H1 (cell line): Measurements from ENCODE around the gene SLIT3. TPM values are rescaled to one million over a fixed set of nuclear protein-coding genes. Genes with fewer than 3 reads are reported as not detected.

ENCODE experiments used
- CTCF ChIA-PET: fragments of 300-600 bp; sonication (Branson Sonifier 250); formaldehyde crosslinking; loops from one replicate; lab custom pipeline; 2021; ENCODE audit not compliant: partially characterized antibody; lab: Charles Lee
- POLR2A ChIA-PET: fragments of 300-600 bp; sonication (Branson Sonifier 250); formaldehyde crosslinking; loops from one replicate; lab custom pipeline; 2021; ENCODE audit warnings: inconsistent platforms; ENCODE audit not compliant: partially characterized antibody; lab: Charles Lee
- DNase-seq, 2 experiments: peaks; one replicate each; pipeline versions ENCODE4 v3.0.0 to v3.0.0-alpha.2; 2010 to 2022; ENCODE audit warnings: low spot score in 2 of 2, low read depth in 1 of 2, mixed read lengths in 1 of 2
- FAIRE-seq: peaks from 2 replicates; lab custom pipeline; 2011; peaks lifted over from hg19 to GRCh38; lab: Jason Lieb, UNC
- H2AFZ ChIP-seq: 2 replicates; pipeline ENCODE4 v1.8.1; 2012; ENCODE audit warnings: low read length, inconsistent platforms
- H2AK5ac ChIP-seq: 2 replicates; pipeline ENCODE4 v1.6.1; 2013; ENCODE audit warnings: low read depth, low read length
- H2BK120ac ChIP-seq: replicated peaks from 2 replicates; pipeline ENCODE3; 2013; ENCODE audit warnings: low read depth, low read length, inconsistent platforms
- H2BK12ac ChIP-seq: 2 replicates; pipeline ENCODE4 v1.6.1; 2013; ENCODE audit warnings: low read depth, low read length
- H2BK15ac ChIP-seq: 2 replicates; pipeline ENCODE4 v1.6.1; 2013; ENCODE audit warnings: low read length
- H2BK20ac ChIP-seq: 2 replicates; pipeline ENCODE4 v1.6.1; 2013; ENCODE audit warnings: low read length
- H2BK5ac ChIP-seq: 2 replicates; pipeline ENCODE4 v1.6.1; 2013; ENCODE audit warnings: low read depth, low read length
- H3K14ac ChIP-seq: 2 replicates; pipeline ENCODE4 v1.6.1; 2013; ENCODE audit warnings: inconsistent platforms; ENCODE audit not compliant: insufficient read length
- H3K18ac ChIP-seq: 2 replicates; pipeline ENCODE4 v1.6.1; 2013; ENCODE audit warnings: low read length; ENCODE audit errors: extremely low read depth
- H3K23ac ChIP-seq: 2 replicates; pipeline ENCODE4 v1.6.1; 2013; ENCODE audit warnings: inconsistent platforms; ENCODE audit not compliant: insufficient read length
- H3K23me2 ChIP-seq: 2 replicates; pipeline ENCODE4 v1.6.1; 2013; ENCODE audit warnings: low read depth, low read length
- H3K27ac ChIP-seq: 2 replicates; pipeline ENCODE4 v1.6.1; 2011; ENCODE audit warnings: low read depth, low read length, inconsistent platforms
- H3K27me3 ChIP-seq, 4 experiments: replicated peaks in 1 of 4; 1 replicate in 1 of 4; 2 replicates in 3 of 4; pipeline versions ENCODE4 v1.6.1 to v1.8.1; 2011 to 2013; ENCODE audit warnings: low read length in 3 of 4, mild to moderate bottlenecking in 3 of 4, inconsistent platforms in 2 of 4, mixed read lengths in 2 of 4, moderate library complexity in 1 of 4; ENCODE audit not compliant: control insufficient read depth in 3 of 4, insufficient read depth in 3 of 4; ENCODE audit errors: extremely low read depth in 1 of 4
- H3K36me3 ChIP-seq, 4 experiments: 2 replicates each; pipeline versions ENCODE4 v1.6.1 to v1.8.1; 2011 to 2013; ENCODE audit warnings: mild to moderate bottlenecking in 4 of 4, low read length in 3 of 4, moderate library complexity in 2 of 4, control low read depth in 1 of 4, inconsistent platforms in 1 of 4; ENCODE audit not compliant: insufficient read depth in 4 of 4, control insufficient read depth in 2 of 4
- H3K4ac ChIP-seq: replicated peaks from 2 replicates; pipeline ENCODE3; 2013; ENCODE audit warnings: low read length, low read depth, mixed read lengths, inconsistent platforms; ENCODE audit not compliant: insufficient read length
- H3K4me1 ChIP-seq, 4 experiments: replicated peaks in 1 of 4; 1 replicate in 1 of 4; 2 replicates in 3 of 4; pipeline versions ENCODE4 v1.6.1 to v1.8.1; 2011 to 2013; ENCODE audit warnings: low read length in 3 of 4, inconsistent platforms in 2 of 4, mixed read lengths in 1 of 4; ENCODE audit not compliant: insufficient read depth in 4 of 4, control insufficient read depth in 3 of 4
- H3K4me2 ChIP-seq, 2 experiments: 2 replicates each; pipeline versions ENCODE4 v1.6.1 to v1.8.1; 2011 to 2013; ENCODE audit warnings: low read depth in 2 of 2, low read length in 2 of 2, control low read depth in 1 of 2, inconsistent platforms in 1 of 2, mild to moderate bottlenecking in 1 of 2; ENCODE audit not compliant: insufficient read depth in 1 of 2
- H3K4me3 ChIP-seq, 4 experiments: fragments of 200-600, 300-600 bp in 1 of 4; sonication (generic), shearing (Covaris generic), sonication (Bioruptor Twin) in 1 of 4; 2 replicates each; pipeline versions ENCODE4 v1.5.1 to v1.8.1; 2011 to 2016; ENCODE audit warnings: low read length in 4 of 4, low read depth in 3 of 4, control low read depth in 2 of 4, inconsistent platforms in 2 of 4, mild to moderate bottlenecking in 2 of 4, mixed read lengths in 1 of 4, moderate library complexity in 1 of 4; ENCODE audit not compliant: insufficient read depth in 2 of 4; ENCODE audit errors: extremely low read depth in 1 of 4
- H3K56ac ChIP-seq: replicated peaks from 2 replicates; pipeline ENCODE3; 2013; ENCODE audit warnings: low read depth, mild to moderate bottlenecking, mixed read lengths, low read length, inconsistent platforms; ENCODE audit not compliant: insufficient read length
- H3K79me1 ChIP-seq: 2 replicates; pipeline ENCODE4 v1.6.1; 2013; ENCODE audit warnings: low read depth, low read length, control low read depth
- H3K79me2 ChIP-seq, 2 experiments: 2 replicates each; pipeline versions ENCODE4 v1.6.1 to v1.8.1; 2012 to 2013; ENCODE audit warnings: low read length in 2 of 2, mild to moderate bottlenecking in 2 of 2, inconsistent platforms in 1 of 2; ENCODE audit not compliant: insufficient read depth in 2 of 2, control insufficient read depth in 1 of 2
- H3K9ac ChIP-seq, 4 experiments: replicated peaks in 1 of 4; 1 replicate in 1 of 4; 2 replicates in 3 of 4; pipeline versions ENCODE4 v1.6.1 to v1.8.1; 2011 to 2013; ENCODE audit warnings: low read depth in 3 of 4, low read length in 3 of 4, control low read depth in 2 of 4, mild to moderate bottlenecking in 2 of 4, moderate library complexity in 2 of 4, inconsistent platforms in 1 of 4; ENCODE audit errors: extremely low read depth in 1 of 4
- H3K9me3 ChIP-seq, 2 experiments: 2 replicates each; pipeline versions ENCODE4 v1.6.1 to v1.8.1; 2012 to 2013; ENCODE audit warnings: mild to moderate bottlenecking in 2 of 2, moderate library complexity in 2 of 2, control low read depth in 1 of 2, inconsistent platforms in 1 of 2, low read depth in 1 of 2, low read length in 1 of 2, mixed read lengths in 1 of 2; ENCODE audit not compliant: insufficient read depth in 2 of 2
- H4K20me1 ChIP-seq, 2 experiments: replicated peaks in 1 of 2; 2 replicates each; pipeline versions ENCODE3 to v1.8.1; 2011 to 2013; ENCODE audit warnings: inconsistent platforms in 2 of 2, low read length in 2 of 2, mild to moderate bottlenecking in 1 of 2; ENCODE audit not compliant: insufficient read depth in 2 of 2, control insufficient read depth in 1 of 2
- H4K5ac ChIP-seq: 2 replicates; pipeline ENCODE4 v1.6.1; 2013; ENCODE audit warnings: low read length, low read depth, mixed read lengths, inconsistent platforms; ENCODE audit not compliant: insufficient read length
- H4K8ac ChIP-seq: 2 replicates; pipeline ENCODE4 v1.8.0; 2013; ENCODE audit warnings: mild to moderate bottlenecking, moderate library complexity, low read length, inconsistent platforms; ENCODE audit not compliant: insufficient read depth; ENCODE audit errors: extremely low read depth
- H4K91ac ChIP-seq: replicated peaks from 2 replicates; pipeline ENCODE3; 2013; ENCODE audit warnings: low read length, mixed read lengths, inconsistent platforms; ENCODE audit not compliant: insufficient read length
- ASH2L ChIP-seq: fragments of 200-600, 300-600 bp; sonication (generic); IDR thresholded peaks from one replicate; pipeline ENCODE4 v1.7.1; 2017; ENCODE audit warnings: low read length
- ATF2 ChIP-seq: IDR thresholded peaks from 2 replicates; pipeline ENCODE4 v1.6.1; 2012; ENCODE audit warnings: low read length, inconsistent platforms
- CBX8 ChIP-seq: fragments of 300-800, 300-1000 bp; sonication (generic); IDR thresholded peaks from 2 replicates; pipeline ENCODE4 v1.7.1; 2016; ENCODE audit warnings: low read depth, low read length, borderline replicate concordance
- CEBPB ChIP-seq: IDR thresholded peaks from 2 replicates; pipeline ENCODE4 v1.6.1; 2012; ENCODE audit warnings: low read depth, low read length
- CREB1 ChIP-seq: IDR thresholded peaks from 2 replicates; pipeline ENCODE4 v1.6.1; 2012; ENCODE audit warnings: inconsistent platforms
- GABPA ChIP-seq: IDR thresholded peaks from 2 replicates; pipeline ENCODE4 v1.6.1; 2011; ENCODE audit warnings: mild to moderate bottlenecking, low read length, moderate library complexity, borderline replicate concordance; ENCODE audit not compliant: insufficient read depth
- GTF2F1 ChIP-seq: IDR thresholded peaks from 2 replicates; pipeline ENCODE4 v1.6.1; 2012; ENCODE audit warnings: low read depth, low read length, improper control_type of control experiment, borderline replicate concordance
- HDAC2 ChIP-seq, 2 experiments: fragments of 300-600 bp in 1 of 2; sonication (generic) in 1 of 2; IDR thresholded peaks; 2 replicates each; pipeline ENCODE4 v1.6.1; 2011 to 2012; ENCODE audit warnings: low read depth in 2 of 2, low read length in 2 of 2, mild to moderate bottlenecking in 2 of 2, moderate library complexity in 2 of 2, borderline replicate concordance in 1 of 2, inconsistent platforms in 1 of 2
- KDM4A ChIP-seq: IDR thresholded peaks from one replicate; pipeline ENCODE4 v1.7.1; 2012; ENCODE audit warnings: low read depth, mild to moderate bottlenecking, moderate library complexity, low read length, inconsistent platforms; ENCODE audit not compliant: severe bottlenecking
- SIX5 ChIP-seq: IDR thresholded peaks from 2 replicates; pipeline ENCODE4 v1.6.1; 2011; ENCODE audit warnings: mild to moderate bottlenecking, low read depth, low read length
- SRF ChIP-seq: IDR thresholded peaks from 2 replicates; pipeline ENCODE4 v1.6.1; 2011; ENCODE audit warnings: mild to moderate bottlenecking, low read depth, low read length, moderate library complexity
- TAF7 ChIP-seq: optimal IDR thresholded peaks from 2 replicates; pipeline ENCODE3; 2011; ENCODE audit warnings: low read depth, mild to moderate bottlenecking, inconsistent platforms, low read length, moderate library complexity, borderline replicate concordance
- TCF12 ChIP-seq: IDR thresholded peaks from 2 replicates; pipeline ENCODE4 v1.6.1; 2011; ENCODE audit warnings: low read depth, mild to moderate bottlenecking, low read length
- WGBS, 2 experiments: shearing (Covaris generic) in 1 of 2; methylation state at CpG; one replicate each; pipeline versions ENCODE4 v1.1.6 to v1.1.7; 2013 to 2015; ENCODE audit warnings: low lambda C conversion rate in 2 of 2, mixed read lengths in 2 of 2, inconsistent platforms in 1 of 2, low coverage in 1 of 2, missing lambda C conversion rate in 1 of 2; ENCODE audit not compliant: insufficient replicate concordance in 2 of 2, insufficient coverage in 1 of 2, insufficient read length in 1 of 2; ENCODE audit errors: extremely low coverage in 1 of 2, missing lambda C conversion rate in 1 of 2; 5-methylcytosine and 5-hydroxymethylcytosine counted together
- polyA plus RNA-seq, 7 experiments: library from polyadenylated mRNA; depleted of rRNA in 3 of 7; stranded (reverse) in 5 of 7; unstranded in 2 of 7; fragments of >200 nt in 5 of 7; fragments of 200-250 nt in 2 of 7; gene quantifications; 1 replicate in 5 of 7; 2 replicates in 1 of 7; 4 replicates in 1 of 7; pipeline versions ENCODE4 v1.2.1 to v1.2.3, GENCODE V29; 2011 to 2013; ENCODE audit warnings: missing spikeins in 2 of 7, mixed read lengths in 2 of 7
- total RNA-seq: library from RNA; stranded (reverse); fragmentation: NEBNext Ultra II Directional; extraction: Animal tissue kit (Norgen Biotek cat#: 25700); gene quantifications from 2 replicates; pipeline ENCODE4 v1.2.1, GENCODE V29; 2021

Gene SLIT3
- total and polyA plus RNA-seq, 2 of the 8 experiments (the other 6 are each of a cell fraction or from before 2014, with no cell fraction given) = 1.1 to 1.2 TPM

DNA sequence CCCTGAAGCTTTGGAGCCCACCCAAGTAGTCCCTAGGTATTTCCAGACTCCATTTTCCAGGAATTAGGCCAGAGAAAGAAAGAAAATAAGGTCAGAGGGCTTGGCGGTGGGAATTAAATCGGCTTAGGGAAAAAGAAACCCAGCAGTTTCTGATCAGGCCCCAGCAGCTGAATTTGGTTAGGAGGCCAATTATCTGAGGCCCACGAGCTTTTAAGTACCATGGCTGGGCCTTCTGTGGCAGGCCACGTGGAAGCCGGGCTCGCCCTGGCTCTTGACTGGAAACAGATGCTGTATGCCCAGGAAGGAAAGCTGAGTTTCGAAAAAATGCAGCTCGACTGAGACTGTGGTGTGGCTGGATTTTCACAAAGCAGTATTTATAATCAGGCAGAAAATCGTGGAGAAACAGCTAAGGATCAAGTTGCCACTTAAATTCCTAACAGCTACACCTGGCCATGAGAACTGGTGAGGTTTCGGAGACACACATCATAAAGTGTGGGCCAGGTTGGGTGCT is 646.7 kb downstream of the SLIT3 start:
- POLR2A ChIA-PET = no interaction called here
- no peak overlapping the region for H3K4me3 ChIP-seq
- H3K79me2 ChIP-seq = no peaks in the 10 kb centered on the region
- no peak for TF ChIP-seq CREB1
- no peak for TF ChIP-seq ATF2
- TF ChIP-seq TAF7 = no peak
- no peak for TF ChIP-seq HDAC2 (IDR thresholded peaks at IDR 0.05; ENCODE audit: borderline replicate concordance in 1 of 2, low read depth in 2 of 2, low read length in 2 of 2)
- no peak for TF ChIP-seq SRF
- TF ChIP-seq TCF12 = no peak
- TF ChIP-seq GABPA = no peak
- TF ChIP-seq KDM4A = no peak
- no peak for TF ChIP-seq SIX5
- no peak for TF ChIP-seq CEBPB
- TF ChIP-seq ASH2L = no peak
- no peak for TF ChIP-seq GTF2F1
- TF ChIP-seq CBX8 = no peak

More for the DNA sequence above, 646.7 kb downstream of the SLIT3 start:
- Histone ChIP-seq H3K27me3 (no peaks in the 10 kb centered on the region), H4K8ac (no peak overlapping the region), H3K79me1 (no peaks in the 10 kb centered on the region), H3K23me2 (no peaks in the 10 kb centered on the region), H3K9ac (no peak overlapping the region), H3K4me2 (no peak overlapping the region), H3K27ac (no peak overlapping the region), H2BK12ac (no peak overlapping the region), H4K91ac (no peak overlapping the region), H3K4me1 (0 out of 7 replicates have a peak, but pooled peaks cover 0 to 3% (median 0%) of the 10 kb centered on the region in 4 experiments), H3K4ac (no peak overlapping the region), H3K14ac (no peak overlapping the region), H3K23ac (no peak overlapping the region), H2BK120ac (no peak overlapping the region), H2AFZ (no peak overlapping the region), H3K56ac (no peak overlapping the region), H4K5ac (no peak overlapping the region), H3K9me3 (no peaks in the 10 kb centered on the region), H3K18ac (no peak overlapping the region), H3K36me3 (no peaks in the 10 kb centered on the region), H2BK15ac (no peak overlapping the region), H2BK20ac (no peak overlapping the region), H2BK5ac (no peak overlapping the region), H2AK5ac (no peak overlapping the region), H4K20me1 (no peaks in the 10 kb centered on the region)
- CTCF ChIA-PET = interaction anchor here (0.7 to 1.8 kb wide), 4 partner anchors 14 to 22 kb away, joined by 3 to 7 read pairs (median 6); no protein-coding TSS in a partner anchor
- FAIRE-seq (no peak), DNase-seq (no peak)
- WGBS, 2 experiments = 79% methylated on average over 10 of the region's 10 CpGs; no CpG with 5 or more reads in 1 of the 2 experiments
